NCI-H446 treated with DMSO at 0.1 percent for 48 hours (cell line): ENCODE results near the gene GIMAP8.

Experiments
- DNase-seq: peaks from one replicate; lab custom pipeline; 2025; lab: John Stamatoyannopoulos, UW

Gene GIMAP8

DNA sequence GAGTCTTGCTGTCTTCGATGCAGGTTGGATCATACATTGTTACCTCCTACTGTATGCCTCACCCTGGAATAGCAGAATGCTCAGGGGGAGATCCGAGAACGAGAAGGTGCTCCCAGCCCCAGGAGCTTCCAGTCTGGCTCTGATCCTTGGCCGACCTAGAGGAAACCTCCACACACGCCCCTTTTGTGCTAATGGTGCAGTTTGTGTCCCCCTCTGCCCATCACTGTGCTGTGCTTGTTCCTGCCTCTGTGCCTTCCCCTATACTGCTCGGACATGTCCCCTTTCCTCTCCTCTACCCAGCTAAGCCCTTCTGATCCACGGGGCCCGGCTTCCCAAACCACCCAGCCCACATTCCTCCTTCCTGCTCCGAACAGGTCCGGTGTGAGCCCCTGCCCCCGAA, 38.8 kb upstream of the GIMAP8 start:
- DNase-seq: no peak

DNA sequence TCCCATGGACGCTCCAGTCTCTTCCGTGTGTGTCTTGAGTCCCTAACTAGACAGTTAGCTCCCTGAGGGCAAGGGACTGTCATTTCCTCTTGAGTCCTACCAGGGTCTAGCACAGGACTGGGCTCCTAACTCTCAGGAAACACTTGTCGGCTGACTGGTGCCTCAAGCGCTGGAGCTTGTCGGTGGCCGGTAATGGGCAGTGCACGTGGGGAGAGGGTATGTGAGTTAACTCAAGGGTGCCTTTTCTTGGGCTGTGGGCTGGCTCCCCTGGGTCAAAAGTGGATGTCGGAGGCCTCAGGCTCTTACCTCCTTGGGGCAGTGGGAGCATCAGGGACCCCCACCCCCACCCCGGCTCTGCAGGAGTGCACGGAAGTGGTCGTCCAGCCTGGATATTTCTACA, 38.4 kb upstream of the GIMAP8 start:
- no peak for DNase-seq

DNA sequence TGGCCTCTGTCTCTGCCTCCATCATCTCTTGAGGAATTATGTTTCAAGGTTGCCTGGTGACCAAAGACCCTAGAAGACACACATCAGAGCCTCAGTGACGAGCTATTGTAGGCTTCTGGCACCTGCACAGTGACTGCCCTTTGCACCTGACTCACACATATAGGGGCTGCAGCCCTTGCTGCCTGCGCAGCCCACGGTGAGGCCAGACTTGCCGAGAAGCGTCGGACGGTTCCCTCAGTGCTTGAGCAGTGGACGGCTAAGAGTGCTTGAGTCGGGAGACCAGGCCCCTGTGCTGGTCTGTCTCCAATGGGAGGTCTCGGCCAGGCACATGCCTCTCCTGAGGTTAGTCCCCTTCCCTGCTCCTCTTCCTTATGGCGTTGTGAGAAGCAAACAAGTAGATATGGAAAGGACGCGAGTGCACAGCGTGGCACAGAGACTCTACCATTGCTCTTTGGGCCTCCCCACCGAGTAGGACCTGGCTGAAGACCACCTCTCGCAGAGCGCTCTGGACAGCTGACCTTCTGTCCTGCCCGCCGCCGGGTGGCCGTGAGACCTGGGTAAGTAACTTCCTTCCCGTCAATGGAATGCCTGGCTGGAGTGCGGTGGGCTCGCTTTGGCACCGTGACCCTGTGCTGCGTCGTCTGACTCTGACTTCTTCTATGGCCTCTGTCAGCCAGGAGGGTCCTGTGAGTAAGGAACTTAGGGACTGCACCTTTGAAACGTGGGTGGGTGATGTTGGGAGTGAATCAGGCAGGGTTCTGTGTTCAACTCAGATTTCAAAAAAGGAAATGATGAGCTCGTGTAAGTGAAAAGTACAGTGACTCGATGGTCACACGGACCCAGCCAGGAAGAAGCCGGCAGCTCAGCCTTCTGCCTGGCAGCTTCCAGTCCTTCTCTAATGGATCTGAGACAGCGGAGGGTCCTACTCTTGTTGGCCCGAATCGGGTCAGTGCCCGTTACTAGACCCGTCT, 37.6 kb upstream of the GIMAP8 start:
- DNase-seq: no peak

DNA sequence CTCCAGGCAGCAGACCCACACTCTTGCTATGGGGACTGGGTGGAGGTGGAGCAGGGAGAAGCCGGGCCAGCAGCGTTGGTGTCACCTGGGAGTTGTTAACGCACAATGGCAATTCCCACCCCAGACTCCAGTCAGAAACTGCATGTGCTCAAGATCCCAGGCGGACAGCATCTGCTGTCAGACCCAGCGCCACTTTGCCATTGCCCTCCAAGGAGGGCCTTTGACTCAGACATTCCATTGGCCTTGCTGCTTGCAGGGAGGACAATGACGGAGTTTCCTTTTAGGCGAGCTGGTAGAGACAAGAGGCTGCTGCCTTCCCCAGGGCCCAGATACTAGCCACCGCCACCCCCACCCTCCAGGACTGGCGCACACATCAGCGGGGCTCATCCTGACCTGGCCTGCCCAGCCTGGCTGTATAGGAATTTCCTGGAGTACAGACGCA, 36.8 kb upstream of the GIMAP8 start:
- DNase-seq: no peak

DNA sequence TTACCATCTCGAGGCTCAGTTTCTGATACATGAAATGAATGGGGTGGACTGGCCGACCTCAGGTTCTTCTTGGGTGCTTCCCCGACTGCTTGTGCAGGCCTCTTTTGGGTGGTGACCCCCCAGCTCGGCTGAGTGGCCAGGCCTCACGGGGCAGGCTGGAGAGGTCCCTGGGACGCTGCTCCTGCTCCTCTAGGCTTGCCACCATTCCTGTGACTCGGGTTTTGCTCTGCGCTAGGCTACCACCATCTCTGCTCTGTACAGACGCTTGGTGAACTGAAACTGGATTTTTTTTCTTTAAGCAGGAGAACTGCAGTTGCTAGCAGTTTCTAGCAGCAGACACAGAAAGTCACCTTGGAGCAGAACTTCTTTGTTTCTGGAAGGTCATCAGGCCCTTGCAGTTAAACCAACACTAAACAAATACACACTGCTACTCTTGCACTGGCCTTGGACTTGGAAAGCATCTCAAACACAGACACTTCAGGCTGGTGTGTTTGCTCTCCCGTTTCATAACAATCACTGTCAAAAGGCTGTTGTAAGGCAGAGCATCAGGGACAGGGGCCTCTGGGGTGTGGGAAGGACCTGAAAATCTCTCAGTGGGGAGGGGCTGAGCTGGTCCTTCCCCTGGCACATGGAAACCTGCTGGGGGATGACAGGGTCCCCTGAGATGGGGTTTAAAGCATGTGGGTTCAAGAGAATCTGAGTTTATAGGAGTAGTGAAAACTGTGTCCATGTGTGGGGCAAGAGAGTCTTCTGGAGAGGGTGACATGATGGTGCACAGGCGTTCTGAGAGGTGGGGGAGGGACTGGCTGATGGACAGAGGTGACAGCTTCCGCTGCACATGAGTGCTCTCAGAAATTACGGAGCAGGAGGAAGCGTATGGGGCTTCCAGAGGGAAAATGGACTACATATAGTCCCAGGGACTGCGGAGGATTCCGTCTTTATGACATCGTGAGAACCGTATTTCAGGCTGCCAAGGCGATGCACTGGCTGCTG, 35.0 kb upstream of the GIMAP8 start:
- DNase-seq: no peak

DNA sequence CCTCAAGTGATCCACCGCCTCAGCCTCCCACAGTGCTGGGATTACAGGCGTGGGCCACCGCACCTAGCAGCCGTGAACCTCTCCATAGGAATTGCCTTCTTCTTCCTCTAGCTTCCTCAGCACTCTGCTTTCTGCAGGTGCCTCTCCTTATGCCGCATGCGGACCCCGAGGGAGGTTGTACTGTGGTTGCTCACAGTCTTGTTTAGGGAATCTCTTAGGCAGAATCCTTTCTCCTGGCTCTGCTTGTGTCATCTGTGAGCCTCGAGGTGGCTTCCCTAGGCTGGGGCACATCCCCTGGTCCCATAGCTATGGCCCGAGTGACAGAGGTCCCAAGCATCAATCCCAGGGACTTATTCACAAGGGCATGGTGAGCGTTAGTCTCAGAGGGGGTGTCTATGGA, 33.2 kb upstream of the GIMAP8 start:
- no peak for DNase-seq

DNA sequence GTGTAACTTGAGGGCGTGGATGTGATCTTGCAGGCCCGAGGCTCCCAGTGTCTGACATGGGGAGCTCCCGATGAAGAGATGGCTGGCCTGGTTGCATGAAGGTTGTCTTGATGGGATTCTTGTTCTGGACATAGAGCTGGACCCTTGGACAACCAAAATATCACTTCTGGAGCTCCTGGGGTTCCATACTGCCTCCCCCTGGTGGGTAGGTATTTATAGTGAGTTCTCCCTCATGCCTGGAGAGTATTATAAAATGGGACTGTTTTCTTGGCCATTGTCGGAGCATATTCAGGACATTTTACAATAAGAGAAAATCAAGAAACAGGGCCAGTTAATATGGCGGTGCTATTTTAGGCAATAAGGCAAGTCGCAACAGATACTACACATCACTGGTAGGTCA, 32.6 kb upstream of the GIMAP8 start:
- DNase-seq: no peak

DNA sequence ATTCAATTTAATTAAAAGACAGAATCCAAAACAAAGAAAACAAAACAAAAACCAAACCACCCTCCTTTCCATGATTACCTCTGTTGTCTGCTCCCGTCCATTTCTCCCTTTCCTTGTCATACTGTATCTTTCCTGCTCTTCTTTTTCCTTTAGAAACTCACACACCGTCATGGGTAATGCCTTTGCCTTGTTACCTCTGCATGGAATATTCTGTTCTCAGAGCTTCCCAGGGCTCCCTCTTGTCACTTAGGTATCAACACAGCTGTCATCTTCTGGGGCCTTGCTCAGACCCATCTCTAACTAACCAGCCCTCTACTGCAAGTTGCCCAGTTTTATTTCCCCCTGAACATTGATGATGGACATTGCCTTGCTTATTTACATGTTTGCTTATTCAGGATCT, 30.2 kb upstream of the GIMAP8 start:
- DNase-seq: no peak

DNA sequence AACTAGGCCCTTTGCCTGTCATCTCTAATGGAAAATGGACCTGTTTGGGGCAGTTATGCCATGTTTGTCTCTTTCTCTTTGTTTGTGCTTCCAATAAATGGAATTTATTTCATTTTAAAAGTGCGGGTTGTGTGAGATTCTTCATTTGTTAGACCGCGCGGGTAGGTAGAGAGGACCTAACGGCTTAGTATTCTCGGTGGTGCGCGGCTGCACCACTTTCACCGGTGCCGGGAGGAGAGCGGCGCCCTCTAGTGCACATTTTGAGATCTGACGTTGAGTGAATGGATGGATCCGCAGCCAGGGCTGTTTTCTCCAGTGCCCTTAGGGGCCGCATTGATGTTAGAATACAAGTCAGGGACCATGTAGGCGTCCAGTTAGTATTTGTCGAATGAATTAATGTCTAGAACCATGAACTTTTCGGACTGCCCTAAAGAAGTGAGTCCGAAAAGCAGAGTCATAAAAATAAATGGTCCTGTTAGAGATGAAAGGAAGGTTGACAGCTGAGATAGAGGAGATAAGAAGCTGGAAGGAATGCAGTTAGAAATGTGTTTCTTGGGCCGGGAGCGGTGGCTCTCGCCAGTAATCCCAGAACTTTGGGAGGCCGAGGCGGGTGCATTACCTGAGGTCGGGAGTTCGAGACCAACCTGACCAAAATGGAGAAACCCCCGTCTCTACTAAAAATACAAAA, 29.3 kb upstream of the GIMAP8 start:
- DNase-seq: peak; percentile 59

DNA sequence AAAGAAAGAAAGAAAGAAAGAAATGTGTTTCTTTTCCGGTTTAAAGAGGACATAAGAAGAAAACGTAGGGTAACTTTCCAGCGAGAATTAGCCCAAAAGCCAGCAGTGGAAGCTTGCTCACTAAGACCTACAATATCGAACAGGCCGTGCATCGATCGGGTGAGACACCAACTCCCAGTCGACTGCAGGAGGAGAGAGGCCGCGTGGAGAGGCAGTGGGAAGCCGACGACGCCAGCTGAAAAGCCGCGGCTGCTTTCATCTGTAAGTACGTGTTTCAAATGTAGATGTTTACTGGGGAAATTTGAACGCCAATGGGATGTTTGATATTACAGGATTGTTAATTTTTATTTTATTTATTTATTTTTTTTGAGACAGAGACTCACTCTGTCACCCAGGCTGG, 28.6 kb upstream of the GIMAP8 start:
- DNase-seq: no peak

DNA sequence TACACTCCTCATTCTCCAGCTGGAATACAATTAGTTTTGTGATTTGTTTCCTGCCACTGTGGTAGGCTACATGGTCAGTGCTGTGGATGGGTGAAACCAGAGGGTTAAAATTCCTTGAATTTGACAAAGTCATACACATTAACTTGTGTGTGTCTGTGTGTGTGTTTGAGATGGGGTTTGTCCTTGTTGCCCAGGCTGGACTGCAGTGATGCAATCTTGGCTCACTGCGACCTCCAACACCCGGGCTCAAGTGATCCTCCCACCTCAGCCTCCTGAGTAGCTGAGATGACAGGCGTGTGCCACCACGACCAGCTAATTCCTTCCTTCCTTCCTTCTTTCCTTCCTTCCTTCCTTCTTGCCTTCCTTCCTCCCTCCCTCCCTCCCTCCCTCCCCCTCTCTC, 24.8 kb upstream of the GIMAP8 start:
- DNase-seq: no peak

DNA sequence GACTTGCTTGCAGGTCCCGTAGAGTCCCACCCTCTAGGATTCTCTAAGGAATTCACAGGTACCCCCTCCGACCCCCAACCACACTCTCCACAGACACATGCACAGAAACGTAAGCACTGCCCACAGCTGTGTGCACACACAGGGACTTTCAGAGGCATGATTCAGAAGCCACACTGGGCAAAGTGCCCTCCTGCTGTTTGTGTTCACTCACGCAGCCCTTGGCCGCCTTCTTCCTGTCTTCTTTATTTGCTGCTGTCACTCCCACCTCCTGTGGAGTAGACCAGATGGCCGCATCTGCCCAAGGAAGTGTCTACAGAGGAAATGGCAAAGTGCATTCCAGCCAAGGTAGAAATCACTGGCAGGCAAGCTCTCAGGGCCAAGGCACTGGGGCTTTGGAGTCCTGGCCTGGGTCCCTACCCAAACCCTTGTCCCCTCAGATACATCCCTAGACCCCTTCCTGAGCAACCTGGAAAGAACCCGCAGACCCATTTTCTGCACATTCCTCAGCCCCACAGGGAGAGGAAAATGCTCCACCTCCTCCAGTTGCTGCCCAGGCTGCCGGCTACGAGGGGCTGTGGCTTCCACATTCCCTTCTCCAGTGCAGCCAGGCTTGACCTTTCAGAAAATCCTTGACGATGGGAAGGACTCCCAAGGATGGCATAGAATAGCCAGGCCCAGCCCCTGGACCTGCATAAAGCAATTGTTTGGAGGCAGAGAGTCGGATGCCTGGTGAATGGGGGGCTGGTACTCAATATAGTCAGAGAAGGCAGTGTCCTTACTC, 21.6 kb upstream of the GIMAP8 start:
- peak; percentile 73 for DNase-seq

DNA sequence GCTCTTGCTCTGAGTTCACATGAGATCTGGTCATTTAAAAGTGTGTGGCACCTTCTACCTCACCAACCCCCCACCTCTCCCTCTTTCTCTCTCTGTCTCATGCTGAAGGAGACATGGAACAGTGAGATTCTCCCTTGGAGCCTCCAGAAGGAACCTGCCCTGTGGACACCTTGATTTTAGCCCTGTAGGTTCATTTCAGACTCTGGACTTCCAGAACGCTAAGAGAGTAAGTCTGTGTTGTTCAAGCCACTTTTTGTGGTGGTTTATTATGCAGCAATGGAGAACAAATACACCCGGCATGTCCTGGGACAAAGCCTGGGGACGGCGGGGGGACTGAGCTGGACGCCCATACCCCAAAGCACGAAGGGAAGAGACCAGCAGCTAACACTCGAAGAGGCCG, 20.7 kb upstream of the GIMAP8 start:
- no peak for DNase-seq

DNA sequence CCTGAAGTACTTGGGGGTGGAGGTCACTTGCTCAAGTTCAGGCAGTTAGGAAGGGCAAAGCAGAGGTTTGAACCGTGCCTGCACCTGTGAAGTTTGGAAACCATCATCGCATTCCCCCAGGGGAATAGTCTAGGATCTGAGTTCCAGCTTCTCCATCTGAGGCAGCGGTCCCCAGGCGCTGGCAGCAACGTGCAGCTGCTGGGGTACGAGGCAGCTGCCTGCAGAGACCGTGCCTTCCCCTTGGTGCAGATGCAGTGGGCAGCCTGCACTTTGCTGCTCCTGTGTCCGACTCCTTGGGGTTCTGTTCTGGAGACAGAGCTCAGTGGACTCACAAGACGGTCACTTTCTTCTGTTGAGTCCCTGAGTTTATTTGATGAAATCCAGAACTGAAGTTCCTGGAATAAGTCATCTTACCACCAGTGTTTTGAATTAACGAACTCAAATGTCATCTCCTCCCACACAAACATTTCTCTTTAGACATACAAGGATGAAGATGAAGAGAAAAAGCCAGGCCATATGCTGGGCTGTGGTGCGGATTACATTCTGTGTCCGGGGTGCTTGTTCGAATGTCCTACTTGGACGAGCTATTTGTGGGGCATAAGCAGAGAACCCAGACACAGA, 19.9 kb upstream of the GIMAP8 start:
- no peak for DNase-seq

DNA sequence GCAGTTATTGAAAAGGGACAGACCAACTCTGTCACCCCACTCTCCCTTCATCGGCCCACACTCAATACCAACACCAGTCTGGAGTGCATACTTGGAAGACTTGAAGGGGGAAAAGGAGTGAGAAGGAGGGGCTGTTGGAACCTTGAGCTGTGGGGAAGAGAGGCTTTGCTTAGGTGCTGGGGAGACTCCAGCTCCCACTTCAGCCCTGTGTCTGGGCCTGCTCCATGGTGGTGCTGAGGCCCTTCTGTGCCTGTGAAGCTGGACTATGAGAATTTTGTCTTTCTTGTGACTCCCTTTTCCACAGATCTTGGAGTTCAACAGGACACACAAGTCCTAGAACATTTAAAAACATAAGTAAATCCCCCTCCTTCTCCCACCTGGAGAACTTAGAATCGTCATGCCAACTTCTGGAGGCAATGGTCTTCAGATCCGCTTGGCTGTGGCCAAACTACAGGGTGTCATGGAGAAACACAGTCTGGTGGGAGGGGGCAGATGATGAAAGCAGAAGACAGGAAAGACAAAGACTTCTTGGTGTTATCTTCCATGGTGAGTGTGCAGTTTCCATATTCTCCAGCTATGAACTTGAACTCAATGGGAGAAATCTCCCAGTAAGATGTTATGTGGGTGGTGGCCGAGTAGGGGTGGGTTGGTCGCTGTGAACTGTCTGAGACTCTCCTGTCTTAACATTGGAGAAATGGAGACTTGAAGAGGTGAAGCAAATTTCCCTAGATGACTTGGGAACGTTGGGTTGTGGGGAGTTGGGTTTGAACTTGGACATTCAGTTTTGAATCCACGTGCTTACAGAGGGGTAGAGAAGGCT, 18.4 kb upstream of the GIMAP8 start:
- DNase-seq: no peak

DNA sequence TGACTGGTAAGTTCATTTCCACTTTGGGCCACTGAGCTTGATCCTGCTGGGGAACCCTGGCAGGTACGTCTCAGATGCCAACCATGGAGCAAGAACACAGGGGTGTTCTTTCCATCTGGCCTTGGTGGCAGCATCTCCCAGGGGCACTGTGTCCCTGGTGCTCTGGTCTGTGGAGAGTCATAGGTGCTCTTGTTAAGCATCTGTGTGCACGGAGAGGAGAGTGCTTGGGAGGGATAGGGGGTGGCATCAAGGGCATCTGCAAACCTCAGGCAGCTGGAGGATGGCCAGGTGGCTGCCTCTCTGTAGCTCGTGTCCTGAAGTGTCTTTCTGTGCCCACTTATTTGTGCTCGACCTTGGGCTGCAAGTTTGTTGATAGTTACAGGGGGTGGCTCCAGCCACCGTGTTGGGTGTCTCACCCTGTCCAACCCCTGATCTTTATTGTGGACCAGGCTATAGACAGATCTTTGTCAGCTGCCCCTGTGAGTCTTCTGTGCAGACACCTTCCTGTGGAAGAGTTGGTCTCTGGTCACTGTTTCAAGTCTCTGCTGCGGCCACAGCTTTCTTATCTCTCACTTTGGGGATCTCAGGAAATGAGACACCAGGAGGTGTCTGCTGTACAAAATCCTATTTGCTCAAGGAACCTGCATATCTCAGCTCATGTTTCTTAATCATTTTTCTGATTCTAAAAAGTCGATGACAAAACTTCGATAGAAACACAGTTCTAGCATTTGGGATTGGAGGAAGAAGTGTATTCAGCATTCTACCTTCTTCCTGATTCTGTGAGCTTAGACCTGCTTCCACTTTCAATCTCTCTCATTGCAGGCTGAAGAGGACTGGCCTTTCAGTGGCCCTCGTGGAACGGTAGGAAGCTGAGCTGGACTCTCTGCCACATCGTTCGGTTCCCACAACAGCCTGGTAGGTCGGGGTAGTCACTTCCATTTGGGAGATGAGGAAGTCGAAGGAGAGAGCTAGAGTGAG, 17.2 kb upstream of the GIMAP8 start:
- no peak for DNase-seq

DNA sequence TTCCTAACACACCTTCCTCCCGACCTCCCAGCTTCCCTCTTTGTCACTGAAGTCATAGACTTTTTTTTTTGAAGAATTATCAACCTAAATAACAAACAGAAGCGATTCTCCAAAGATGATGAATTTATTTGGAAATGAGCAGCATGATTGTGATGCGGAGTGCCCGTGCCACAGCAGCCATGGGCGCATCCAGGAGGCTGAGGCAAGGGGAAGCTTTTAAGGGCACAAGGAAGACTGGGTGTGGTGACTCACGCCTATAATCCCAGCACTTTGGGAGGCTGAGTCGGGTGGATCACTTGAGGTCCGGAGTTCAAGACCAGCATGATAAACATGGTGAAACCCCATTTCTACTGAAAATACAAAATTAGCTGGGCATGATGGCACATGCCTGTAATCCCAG, 16.2 kb upstream of the GIMAP8 start:
- DNase-seq: no peak

DNA sequence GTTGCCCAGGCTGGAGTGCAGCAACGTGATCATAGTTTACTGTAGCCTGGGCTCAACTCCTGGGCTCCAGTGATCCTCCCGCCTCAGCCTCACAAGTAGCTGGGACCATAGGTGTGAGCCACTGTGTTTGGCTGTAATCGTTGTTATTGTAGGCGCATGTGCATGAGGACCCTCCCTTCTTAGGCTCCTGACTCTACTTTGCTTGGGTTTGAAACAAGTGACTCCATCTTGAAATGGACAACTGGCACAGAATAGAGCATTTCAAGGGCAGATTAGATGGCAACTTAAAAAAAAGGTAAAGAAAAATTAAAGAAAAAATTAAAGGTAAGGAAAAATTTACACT, 15.4 kb upstream of the GIMAP8 start:
- DNase-seq: no peak
